GM12872 (cell line): Measurements from ENCODE around the gene NR6A1.

Experiments
- CTCF ChIP-seq: IDR thresholded peaks from 3 replicates; pipeline ENCODE4 v1.5.1; 2011; ENCODE audit warnings: low read depth, mild to moderate bottlenecking, low read length, moderate library complexity; ENCODE audit not compliant: insufficient read depth

The NR6A1 gene

GRCh38 chr9:124716808-124717207 lies 54.3 kb downstream of the NR6A1 start:
- TF ChIP-seq CTCF = no peak

- TF ChIP-seq CTCF = no peak
Observed at GRCh38 chr9:124710766-124711165, 60.3 kb downstream of the NR6A1 start.

- no peak for TF ChIP-seq CTCF
Observed at GRCh38 chr9:124709292-124709690, 61.8 kb downstream of the NR6A1 start.

- no peak for TF ChIP-seq CTCF
Observed at GRCh38 chr9:124708633-124709291, 62.3 kb downstream of the NR6A1 start.

GRCh38 chr9:124708074-124708473 lies 63.0 kb downstream of the NR6A1 start:
- no peak for TF ChIP-seq CTCF

GRCh38 chr9:124707666-124708065 lies 63.4 kb downstream of the NR6A1 start:
- no peak for TF ChIP-seq CTCF

GRCh38 chr9:124706685-124707084 lies 64.4 kb downstream of the NR6A1 start:
- TF ChIP-seq CTCF = no peak
